ENCODE measurements around the gene PRDX5.

PRDX5 gene

DNA sequence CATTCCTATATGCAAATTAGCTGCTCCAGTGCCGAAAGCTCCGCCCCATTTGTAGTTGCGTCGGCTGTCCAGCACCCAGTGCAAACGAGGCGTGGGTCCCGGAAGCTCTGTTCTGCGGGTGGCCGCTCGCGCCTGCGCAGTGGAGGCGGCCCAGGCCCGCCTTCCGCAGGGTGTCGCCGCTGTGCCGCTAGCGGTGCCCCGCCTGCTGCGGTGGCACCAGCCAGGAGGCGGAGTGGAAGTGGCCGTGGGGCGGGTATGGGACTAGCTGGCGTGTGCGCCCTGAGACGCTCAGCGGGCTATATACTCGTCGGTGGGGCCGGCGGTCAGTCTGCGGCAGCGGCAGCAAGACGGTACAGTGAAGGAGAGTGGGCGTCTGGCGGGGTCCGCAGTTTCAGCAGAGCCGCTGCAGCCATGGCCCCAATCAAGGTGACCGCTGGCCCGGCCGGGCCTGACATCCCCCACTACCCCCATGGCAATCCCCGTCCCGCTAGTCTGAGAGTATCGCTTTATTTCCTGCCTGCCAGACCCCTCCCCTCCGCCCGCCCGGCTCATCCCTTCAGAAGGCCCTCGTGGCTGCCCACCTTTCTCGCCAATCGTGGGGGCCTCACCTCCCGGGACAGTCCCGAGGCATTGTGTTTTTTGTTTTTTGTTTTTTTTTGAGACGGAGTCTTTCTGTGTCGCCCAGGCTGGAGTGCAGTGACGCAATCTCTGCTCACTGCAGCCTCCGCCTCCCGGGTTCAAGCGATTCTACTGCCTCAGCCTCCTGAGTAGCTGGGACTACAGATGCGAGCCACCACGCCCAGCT lies at the start of gene PRDX5:
PRDX5 (plus strand) TSS at position 161 of the 805 bp plus-strand sequence; CDS start at position 256, 95 bp downstream.
- peak; percentile 83 to 95 for DNase-seq

GRCh38 chr11:64268893-64269539 lies 48.9 kb upstream of the PRDX5 start:
- DNase-seq: peak; percentile 59 to 62

DNA sequence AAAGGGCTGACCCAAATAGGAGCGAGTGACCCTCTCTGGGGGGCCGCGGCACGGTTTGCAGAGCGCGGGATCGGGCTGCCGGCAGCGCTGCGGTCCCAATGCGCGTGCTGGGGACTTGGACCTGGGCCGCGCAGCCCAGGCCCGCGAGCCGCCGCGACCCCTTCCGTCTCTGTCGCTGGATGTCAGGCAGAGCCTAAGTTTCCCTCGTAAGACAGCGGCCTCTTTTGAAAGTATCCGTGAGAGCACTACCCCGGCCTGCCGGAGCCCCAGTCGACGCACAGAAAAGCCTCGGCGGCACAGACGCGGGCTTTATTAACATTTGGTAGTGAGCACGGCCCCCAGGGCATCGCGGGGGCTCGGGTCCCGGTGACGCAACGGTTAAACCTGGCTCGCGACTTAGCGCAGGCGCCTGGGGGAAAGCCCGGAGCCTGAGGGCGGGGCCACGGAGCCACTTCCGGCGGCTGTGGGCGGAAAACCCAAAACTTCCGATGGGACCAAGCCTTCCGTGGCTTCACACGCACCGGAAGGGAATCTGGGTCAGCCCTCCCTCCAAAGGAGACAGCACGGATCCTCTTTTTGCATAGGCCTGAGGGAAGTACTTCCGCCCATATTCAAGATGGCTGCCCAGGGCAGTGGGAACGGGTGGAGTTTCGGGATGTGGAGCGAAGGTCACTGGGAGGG lies 48.2 kb upstream of the PRDX5 start:
- peak; percentile 98 to 99 for DNase-seq

DNA sequence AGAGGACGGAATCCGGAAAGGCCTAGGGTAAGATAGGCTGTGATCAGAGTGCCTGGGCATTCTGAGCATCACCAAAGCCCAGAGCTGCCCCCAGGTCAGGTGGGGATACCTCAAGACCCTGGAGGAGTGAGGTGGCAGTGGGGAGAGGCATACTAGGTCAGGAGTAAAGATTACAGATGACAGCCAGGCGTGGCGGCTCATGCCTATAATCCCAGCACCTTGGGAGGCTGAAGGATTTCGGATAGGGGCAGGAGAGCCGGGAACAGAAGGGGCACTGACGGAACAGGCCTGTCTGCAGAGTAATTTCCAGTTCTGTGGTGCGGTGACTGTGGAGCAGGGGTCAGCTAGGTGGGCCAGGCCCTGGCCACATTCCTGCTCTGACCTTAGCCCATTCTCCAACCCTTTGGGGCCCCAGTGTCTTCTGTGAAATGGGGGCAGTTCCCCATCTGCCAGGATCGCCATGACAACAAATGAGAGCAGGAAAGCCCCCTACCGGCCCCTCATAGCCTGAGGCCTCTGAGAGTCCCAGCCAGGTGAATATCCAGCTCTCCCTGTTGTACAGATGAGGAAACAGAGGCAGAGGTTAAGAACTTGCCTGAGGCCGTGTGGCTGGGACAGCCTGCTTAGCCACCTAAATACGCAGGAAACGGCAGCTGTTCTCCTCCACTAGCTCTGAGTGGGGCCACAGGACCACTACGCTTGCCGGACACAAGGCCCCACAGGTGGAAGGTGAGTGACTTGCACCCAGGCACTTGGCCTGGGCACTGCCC lies 42.7 kb upstream of the PRDX5 start:
- DNase-seq: no peak

DNA sequence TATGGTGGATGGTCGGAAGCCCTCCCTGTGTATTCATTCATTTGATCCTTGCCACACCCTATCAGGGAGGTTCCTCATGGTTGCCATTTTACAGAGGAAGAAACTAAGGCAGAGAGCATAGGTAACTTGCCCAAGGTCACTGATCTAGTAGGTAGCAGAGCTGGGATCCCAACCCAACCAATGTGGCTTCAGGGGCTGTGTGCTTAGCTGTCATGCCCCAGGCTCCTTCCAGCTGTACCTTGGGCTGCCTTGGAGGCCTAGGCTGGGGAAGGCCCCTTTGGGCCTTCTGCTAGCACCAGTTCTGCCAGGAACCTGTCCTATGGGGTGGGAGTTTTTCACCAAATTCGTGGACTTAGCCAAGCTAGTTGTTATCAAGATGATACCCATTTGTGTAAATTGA lies 42.1 kb upstream of the PRDX5 start:
- DNase-seq: no peak

- no peak for DNase-seq
Measured at GRCh38 chr11:64276653-64277431, 41.1 kb upstream of the PRDX5 start.

DNA sequence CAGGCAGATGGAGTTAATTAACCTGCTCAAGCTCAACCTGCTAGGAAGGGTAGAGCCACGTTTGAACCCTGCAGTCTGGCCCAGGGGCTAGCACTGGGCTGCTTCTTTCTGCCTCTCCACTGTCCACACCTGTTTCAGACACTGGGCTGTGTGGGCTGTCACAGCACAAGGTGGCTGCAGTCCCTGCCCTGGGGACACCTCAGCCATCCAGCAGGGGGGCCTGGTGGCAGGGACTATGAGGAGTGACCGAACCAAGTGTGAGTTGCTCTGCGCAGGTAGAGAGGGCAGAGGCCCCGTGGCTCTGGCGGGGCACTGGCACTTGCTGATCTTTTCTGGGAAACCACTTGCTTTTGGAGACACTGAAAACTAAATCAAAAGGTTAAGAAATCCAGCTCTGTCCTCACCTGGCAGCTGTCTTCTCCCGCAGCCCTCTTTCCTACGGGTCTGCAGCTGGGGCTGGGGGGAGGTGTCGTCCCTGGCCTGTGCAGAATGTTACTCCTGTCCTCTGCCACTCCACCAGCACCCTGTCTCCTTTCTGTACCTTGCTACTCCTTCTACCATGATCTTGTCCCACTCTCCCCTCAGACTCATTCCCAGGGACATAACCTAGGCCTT lies 39.2 kb upstream of the PRDX5 start:
- no peak for DNase-seq

GRCh38 chr11:64281957-64282770 lies 35.8 kb upstream of the PRDX5 start:
- no peak for DNase-seq

DNA sequence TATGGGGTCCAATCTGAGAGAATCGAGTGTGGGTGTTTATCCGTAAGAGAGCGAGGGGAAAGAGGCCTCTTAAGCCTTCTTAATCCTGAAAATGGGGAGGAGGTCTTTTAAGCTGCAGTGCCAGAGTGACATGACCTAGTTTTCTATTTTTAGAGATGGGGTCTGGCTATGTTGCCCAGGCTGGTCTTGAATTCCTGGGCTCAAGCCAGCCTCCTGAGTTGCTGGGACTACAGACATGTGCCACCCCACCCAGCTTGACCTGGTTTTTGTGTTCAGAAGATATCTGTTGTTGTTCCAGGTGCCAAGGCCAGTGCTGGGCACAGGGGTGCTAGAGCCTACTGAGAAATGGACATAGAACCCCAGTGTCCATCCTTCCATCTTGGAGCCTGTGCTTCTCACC lies 34.8 kb upstream of the PRDX5 start:
- no peak for DNase-seq

- DNase-seq: peak; percentile 78 to 89
Measured at GRCh38 chr11:64284048-64284961, 33.6 kb upstream of the PRDX5 start, which contains the start of gene BAD. Gene BAD, minus strand, starts transcription at chr11:64284665. Its CDS starts 297 bp downstream, at chr11:64284368.

DNA sequence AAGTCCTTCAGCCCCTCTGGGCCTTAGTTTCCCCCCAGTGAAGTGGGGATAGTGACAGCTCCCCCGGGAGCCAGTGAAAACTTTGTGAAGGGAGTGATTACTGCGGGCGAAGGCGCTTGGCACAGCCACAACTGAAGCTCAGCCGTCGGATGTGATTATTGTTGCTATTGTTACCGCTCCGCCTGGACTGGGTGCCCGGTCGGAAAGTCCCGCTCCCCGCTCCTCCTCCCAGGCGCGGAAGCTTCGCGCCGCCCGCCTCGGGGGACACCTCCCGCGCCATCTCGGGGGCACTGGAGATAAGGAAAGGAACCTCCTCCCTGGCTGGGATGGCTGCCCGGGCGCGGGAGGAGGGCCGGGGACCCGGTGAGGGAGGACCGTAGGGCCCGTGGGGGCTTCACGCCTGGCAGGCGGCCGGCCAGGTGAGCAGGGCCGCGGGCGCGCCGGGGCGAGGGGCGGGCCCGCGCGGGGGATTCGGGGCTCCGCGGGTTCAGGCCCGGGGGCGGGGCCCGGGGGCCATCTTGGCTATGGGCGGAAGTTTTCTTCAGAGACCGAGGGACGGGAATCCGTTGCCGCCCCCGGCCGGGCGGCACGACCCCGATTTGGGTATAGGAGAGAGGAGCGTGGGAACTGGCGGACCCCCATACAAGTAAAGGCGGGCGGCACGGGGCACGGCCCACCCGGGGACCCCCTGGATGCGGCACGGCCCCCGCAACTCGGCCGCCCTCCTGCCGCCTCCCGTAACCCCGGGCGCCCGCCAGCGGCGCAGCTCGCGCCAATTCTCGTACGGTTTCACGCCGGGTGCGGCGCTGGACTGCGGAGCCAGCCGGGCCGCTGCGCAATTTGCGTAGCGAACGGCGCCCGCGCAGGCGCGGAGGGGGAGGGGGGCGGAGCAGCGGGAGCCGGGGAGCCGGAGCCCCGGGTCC lies 32.7 kb upstream of the PRDX5 start, which contains the start of gene GPR137:
GPR137 (plus strand) TSS at position 887 of the 923 bp plus-strand sequence. CDS start 677 bp downstream, outside the sequence.
- DNase-seq: peak in 1 of 2 experiments; percentile 75

DNA sequence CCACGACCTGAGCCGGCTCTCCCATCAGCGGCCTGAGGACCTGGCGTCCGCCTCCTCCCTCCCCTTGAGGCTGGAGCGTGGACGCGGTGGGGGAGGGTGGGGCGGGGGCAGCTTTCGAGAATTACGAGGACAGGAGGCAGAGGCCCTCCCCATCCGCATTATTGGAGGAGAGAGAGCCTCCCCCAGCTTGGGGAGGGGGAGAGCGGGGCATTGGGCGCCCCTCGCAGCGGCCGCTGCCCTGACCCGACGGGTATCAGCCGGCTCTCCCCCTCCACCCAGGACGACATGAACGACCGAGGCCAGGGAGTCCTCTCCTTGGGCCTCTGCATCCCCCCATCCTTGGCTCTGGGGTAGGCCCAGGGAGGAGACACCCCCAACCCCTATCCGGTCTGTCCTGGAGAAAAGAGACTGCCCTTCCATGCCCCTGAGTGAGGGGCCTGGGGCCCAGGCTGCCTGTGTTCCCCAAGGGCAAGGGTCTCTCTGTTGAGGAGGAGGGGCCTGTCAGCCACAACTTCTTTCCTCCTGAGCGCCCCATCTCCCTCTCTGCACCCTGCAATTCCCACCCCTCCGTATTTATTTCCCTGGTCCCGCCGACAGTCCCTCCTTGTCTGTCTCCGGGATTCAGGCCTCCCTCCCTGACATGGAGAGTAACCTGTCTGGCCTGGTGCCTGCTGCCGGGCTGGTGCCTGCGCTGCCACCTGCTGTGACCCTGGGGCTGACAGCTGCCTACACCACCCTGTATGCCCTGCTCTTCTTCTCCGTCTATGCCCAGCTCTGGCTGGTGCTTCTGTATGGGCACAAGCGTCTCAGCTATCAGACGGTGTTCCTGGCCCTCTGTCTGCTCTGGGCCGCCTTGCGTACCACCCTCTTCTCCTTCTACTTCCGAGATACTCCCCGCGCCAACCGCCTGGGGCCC lies 31.8 kb upstream of the PRDX5 start:
- peak in 1 of 2 experiments; percentile 40 for DNase-seq

- DNase-seq: no peak
Measured at GRCh38 chr11:64286801-64287159, 31.1 kb upstream of the PRDX5 start.

GRCh38 chr11:64287676-64288352 lies 30.1 kb upstream of the PRDX5 start:
- no peak for DNase-seq

GRCh38 chr11:64288353-64288750 lies 29.6 kb upstream of the PRDX5 start:
- no peak for DNase-seq

GRCh38 chr11:64289002-64289564 lies 28.8 kb upstream of the PRDX5 start:
- no peak for DNase-seq

All from SW 1271 (cell line).